NCI-H1694 treated with DMSO at 0.1 percent for 48 hours (cell line): ENCODE measurements around the gene PMEL.
"Not testable (repeated sequence)": the region's sequence is repeated elsewhere in the genome, so short reads cannot be mapped to it uniquely, and the experiment has no call there.

Experiments
- DNase-seq: peaks from one replicate; lab custom pipeline; 2025; lab: John Stamatoyannopoulos, UW

The PMEL gene

DNA sequence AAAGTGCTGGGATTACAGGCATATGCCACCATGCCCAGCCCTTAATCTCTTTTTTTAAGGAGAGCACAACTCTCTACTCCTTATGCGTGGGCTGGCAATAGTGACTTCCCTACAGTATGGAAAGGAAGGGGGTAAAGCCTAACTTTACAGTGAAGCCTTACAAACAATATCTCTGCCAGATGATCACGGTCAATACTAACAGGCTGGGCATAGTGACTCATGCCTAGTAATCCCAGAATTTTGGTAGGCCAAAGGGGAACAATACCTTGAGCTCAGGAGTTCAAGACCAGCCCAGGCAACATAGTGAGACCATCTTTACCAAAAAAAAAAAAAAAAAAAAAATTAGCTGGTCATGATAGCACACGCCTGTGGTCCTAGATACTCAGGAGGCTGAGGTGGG is 43.7 kb downstream of the PMEL start:
- no peak for DNase-seq

DNA sequence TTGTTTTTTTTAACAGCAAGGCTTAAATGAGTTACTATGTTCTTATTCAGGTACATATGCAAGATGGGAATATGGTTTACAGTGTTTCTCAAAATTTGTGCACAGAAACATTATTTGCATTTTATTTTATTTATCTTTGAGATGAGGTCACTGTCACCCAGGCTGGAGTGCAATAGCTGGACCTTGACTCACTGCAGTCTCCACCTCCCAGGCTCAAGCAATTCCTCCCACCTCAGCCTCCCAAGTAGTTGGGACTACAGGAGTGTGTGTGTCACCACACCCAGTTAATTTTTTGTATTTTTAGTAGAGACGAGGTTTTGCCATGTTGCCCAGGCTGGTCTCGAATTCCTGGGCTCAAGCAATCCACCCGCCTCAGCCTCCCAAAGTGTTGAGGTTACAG is 46.8 kb downstream of the PMEL start:
- DNase-seq = not testable (repeated sequence)

DNA sequence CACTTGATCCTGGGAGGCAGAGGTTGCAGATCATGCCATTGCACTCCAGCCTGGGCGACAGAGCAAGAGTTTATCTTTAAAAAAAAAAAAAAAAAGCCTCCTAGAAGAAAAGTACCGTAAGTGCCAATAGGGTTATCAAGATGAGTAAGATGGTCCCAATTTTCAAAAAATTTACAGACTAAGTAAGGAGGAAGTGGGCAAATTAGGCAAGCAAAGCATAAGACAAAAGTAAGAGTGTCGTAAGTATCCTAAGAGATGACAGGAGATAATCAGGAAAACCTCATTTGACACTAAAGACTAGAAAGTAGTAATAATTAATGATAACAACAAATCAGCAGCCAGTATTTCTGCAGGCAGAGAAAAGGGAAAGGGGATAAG is 50.4 kb downstream of the PMEL start:
- DNase-seq = no peak

DNA sequence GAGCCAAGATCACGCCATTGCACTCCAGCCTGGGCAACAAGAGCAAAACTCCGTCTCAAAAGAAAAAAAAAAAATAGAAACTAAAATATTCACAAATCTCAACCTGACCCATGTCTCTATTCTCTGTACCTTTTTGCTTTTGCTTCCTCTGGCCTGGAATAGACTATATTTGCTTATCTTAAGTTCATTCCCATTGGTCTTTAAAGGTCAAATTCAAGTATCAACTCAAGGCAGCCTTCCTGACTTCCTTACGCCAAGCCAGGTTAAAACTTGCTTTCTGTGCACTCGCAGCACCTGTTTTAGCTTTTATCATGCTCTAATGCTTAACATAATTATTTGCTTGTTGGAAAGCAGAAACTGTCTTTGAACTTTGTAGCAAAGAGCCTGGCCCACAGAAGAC is 52.9 kb downstream of the PMEL start:
- DNase-seq = no peak

DNA sequence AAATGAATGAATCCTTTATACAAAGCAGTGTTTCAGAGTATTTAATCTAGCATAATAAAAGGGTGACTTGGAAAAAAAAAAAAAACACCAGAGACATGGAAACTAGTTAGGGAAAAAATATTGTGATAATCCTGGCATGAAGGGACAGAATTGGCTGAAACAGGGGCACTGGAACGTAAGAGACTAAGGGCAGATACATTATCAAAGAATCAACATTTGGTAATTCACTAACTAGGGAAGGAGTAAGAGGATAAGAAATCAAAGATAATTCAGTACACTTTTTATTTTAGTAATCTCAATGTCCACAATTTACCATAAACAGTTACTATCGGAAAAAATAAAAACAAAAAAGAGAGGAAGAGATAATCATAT is 56.3 kb downstream of the PMEL start:
- no peak for DNase-seq

DNA sequence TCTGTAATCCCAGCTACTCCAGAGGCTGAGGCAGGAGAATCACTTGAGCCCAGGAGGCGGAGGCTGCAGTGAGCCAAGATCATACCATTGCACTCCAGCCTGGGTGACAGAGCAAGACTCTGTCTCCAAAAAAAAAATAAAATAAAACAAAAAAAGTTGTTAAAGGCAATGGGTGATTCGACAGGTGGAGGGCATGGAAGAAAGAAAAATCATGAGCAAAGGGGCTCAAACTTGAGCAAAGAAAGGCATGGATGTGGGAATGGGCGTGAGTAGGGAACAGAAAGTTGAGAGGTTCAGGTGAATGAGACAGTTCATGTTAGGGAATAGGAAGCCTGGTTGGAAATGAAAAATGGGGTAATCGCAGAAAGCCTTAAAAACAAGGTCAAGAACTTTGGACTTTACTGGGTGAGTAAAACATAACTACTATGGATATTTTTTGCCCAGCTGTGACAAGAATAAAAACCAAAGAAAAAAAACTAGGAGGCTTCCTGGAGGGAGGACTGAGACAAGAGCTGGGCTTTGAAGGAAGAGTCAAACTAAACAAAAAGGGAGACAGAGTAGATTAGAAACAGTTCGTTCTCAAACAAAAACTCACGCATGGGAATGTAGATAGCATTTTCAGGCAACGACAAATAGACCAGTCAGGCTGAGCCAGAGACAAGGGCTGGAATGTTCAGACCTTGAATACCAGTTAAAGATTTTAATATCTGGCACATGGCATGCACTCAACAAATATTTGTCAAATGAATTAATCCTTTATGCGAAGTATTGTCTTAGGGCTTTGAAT is 56.9 kb downstream of the PMEL start:
- DNase-seq = no peak

DNA sequence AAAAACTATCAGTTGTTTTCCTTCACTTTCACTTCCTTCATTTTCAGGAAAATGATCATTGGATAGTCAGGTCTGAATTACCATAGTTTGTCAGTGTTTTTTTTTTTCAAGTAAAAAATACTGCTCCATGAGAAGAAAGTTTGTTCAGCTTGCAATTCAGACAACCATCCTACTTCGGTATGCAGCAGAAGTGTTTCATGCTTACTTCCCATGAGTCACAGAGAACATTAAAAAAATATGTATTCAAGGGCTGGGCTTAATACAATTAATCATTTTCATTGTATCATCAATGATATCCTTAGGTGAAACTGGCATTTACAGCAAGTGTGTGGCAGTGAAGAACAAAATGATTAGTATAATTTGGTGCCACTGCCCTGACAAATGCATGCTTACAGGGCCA is 59.8 kb downstream of the PMEL start:
- no peak for DNase-seq
